RWPE2 (cell line): Measurements from ENCODE around the gene GAPT.

Source experiments
- ATAC-seq: fragments of 200-7000 bp; cut with Tn5 transposase; 3 replicates; pipeline ENCODE4 v1.9.1; 2021; ENCODE audit warnings: low read depth
- DNase-seq: peaks from one replicate; pipeline ENCODE4 v3.0.0-alpha.2; 2020; ENCODE audit warnings: low spot score
- H3K27ac ChIP-seq: fragments of 450-650 bp; 2 replicates; pipeline ENCODE4 v1.5.1; 2017; ENCODE audit warnings: mild to moderate bottlenecking; ENCODE audit not compliant: poor library complexity, severe bottlenecking
- H3K27me3 ChIP-seq: fragments of 250-450 bp; sonication (Bioruptor Pico); 2 replicates; pipeline ENCODE4 v1.5.1; 2021; ENCODE audit warnings: mild to moderate bottlenecking, moderate library complexity; ENCODE audit not compliant: insufficient read depth, poor library complexity, severe bottlenecking
- H3K36me3 ChIP-seq: fragments of 250-450 bp; sonication (Bioruptor Pico); 2 replicates; pipeline ENCODE4 v1.5.1; 2020; ENCODE audit warnings: low read depth, mild to moderate bottlenecking, moderate library complexity
- H3K4me1 ChIP-seq: fragments of 250-450 bp; sonication (Bioruptor Pico); 2 replicates; pipeline ENCODE4 v1.5.1; 2021; ENCODE audit warnings: mild to moderate bottlenecking, moderate library complexity; ENCODE audit not compliant: insufficient read depth, poor library complexity, severe bottlenecking
- H3K4me3 ChIP-seq: fragments of 250-450 bp; sonication (Bioruptor Pico); 2 replicates; pipeline ENCODE4 v1.5.1; 2021; ENCODE audit warnings: mild to moderate bottlenecking, moderate library complexity; ENCODE audit not compliant: severe bottlenecking
- H3K9me3 ChIP-seq: fragments of 250-450 bp; sonication (Bioruptor Pico); 2 replicates; pipeline ENCODE4 v1.5.1; 2021; ENCODE audit warnings: mild to moderate bottlenecking, moderate library complexity; ENCODE audit not compliant: severe bottlenecking
- CTCF ChIP-seq: fragments of 450-650 bp; IDR thresholded peaks from one replicate; pipeline ENCODE4 v1.5.1; 2017; ENCODE audit warnings: mild to moderate bottlenecking, moderate library complexity; ENCODE audit not compliant: poor library complexity, severe bottlenecking

Gene GAPT

DNA sequence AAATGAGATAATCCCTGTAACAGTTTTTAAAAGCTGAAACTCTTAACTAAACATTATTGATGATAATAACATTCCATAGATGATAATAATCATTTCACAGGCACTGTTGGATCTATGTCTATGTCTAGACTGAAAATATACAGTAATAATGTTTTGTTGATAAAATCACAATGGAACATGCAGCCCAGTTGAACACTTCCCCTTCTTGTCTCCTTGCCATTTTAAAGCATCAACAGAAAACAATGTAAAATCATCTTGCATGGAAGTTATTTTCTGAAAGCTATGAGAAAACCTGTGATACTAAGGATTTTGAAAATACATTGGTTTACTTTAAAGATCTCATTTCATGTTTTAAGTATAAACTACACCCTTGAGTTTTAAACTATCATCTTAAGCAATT lies 1.9 kb downstream of the GAPT start:
- no peak overlapping the region for H3K4me3 ChIP-seq
- no peak for ATAC-seq

GRCh38 chr5:58496488-58496887 lies 5.3 kb downstream of the GAPT start:
- no peaks in the 10 kb centered on the region for H3K4me1 ChIP-seq
- H3K36me3 ChIP-seq, result no peaks in the 10 kb centered on the region
- no peak overlapping the region for H3K27ac ChIP-seq
- ATAC-seq (no peak), DNase-seq (no peak)
- H3K4me3 ChIP-seq, result no peak overlapping the region
- TF ChIP-seq CTCF, result peak; percentile 15
- H3K9me3 ChIP-seq, result no peaks in the 10 kb centered on the region
- peaks cover 16% of the 10 kb centered on the region for H3K27me3 ChIP-seq

More for the DNA sequence above, 1.9 kb downstream of the GAPT start:
- Histone ChIP-seq H3K27ac (no peak overlapping the region), H3K4me1 (no peaks in the 10 kb centered on the region), H3K36me3 (no peaks in the 10 kb centered on the region), H3K27me3 (peaks cover 44% of the 10 kb centered on the region), H3K9me3 (no peaks in the 10 kb centered on the region)
- DNase-seq, result no peak
- no peak for TF ChIP-seq CTCF

DNA sequence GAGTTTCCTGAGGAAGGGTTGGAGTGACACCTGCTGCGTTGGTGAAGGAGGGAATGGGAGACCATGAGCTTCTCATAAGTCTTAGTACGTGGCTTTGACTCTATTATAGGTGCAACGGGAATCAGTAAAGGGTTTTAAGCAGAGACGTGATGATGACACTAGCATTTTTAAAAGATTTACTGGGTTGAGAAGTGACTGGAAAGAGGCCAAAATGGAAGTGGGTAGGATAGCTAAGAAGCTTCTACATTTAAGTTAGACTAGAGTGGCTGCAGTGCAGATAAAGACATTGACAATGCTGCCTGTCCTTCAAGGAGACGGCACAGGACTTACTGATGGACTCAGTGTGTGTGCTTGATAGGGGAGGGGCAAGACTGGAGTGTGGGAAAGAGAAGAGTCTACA lies 6.2 kb downstream of the GAPT start:
- Histone ChIP-seq H3K4me1 (no peaks in the 10 kb centered on the region), H3K4me3 (no peak overlapping the region), H3K27me3 (peaks cover 20% of the 10 kb centered on the region), H3K36me3 (no peaks in the 10 kb centered on the region), H3K27ac (no peak overlapping the region), H3K9me3 (no peaks in the 10 kb centered on the region)
- TF ChIP-seq CTCF, result no peak
- ATAC-seq, result no peak
- DNase-seq, result no peak

DNA sequence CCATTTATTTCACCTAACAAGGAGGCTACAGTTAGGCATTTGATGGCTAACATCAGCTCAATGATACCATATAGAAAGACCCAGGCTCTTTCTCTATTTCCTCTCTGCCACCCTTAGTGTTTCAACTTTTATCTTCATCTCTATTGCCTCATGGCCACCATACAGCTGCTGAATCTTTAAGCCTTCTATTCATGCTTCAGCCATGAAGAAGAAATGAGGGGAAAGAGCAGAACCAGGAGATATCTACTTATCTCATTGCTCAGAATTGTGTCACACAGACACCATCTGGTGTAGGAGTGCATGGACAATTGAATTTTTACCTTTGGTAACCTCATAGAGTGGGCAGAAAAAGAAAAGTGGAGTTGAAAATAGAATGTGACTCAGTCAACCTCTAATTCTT lies 6.7 kb downstream of the GAPT start:
- no peaks in the 10 kb centered on the region for H3K9me3 ChIP-seq
- TF ChIP-seq CTCF, result no peak
- H3K4me3 ChIP-seq, result no peak overlapping the region

GRCh38 chr5:58498340-58498942 lies 7.2 kb downstream of the GAPT start:
- H3K4me1 ChIP-seq, result no peaks in the 10 kb centered on the region
- peak; percentile 91 for TF ChIP-seq CTCF
- no peaks in the 10 kb centered on the region for H3K9me3 ChIP-seq
- H3K36me3 ChIP-seq, result no peaks in the 10 kb centered on the region
- DNase-seq (no peak), ATAC-seq (peak; percentile 55)
- H3K27ac ChIP-seq, result no peak overlapping the region
- H3K4me3 ChIP-seq, result no peak overlapping the region
- peaks cover 11% of the 10 kb centered on the region for H3K27me3 ChIP-seq

More for the DNA sequence above, 6.7 kb downstream of the GAPT start:
- no peak for ATAC-seq
- Histone ChIP-seq H3K4me1 (no peaks in the 10 kb centered on the region), H3K36me3 (no peaks in the 10 kb centered on the region), H3K27me3 (peaks cover 15% of the 10 kb centered on the region), H3K27ac (no peak overlapping the region)
- no peak for DNase-seq
